ENCODE measurements around the gene PCSK5.
"Not testable (repeated sequence)": the region's sequence is repeated elsewhere in the genome, so short reads cannot be mapped to it uniquely, and the experiment has no call there.

Gene PCSK5

GRCh38 chr9:75890472-75891276 is at the start of gene PCSK5:
PCSK5 (plus strand) TSS chr9:75890673; CDS start chr9:75891182, 509 bp downstream.
- peak; percentile 81 for DNase-seq

- no peak for DNase-seq
These were observed 46.2 kb upstream of the PCSK5 start for GRCh38 chr9:75844321-75844720.

- DNase-seq = no peak
These were observed 44.7 kb upstream of the PCSK5 start for GRCh38 chr9:75845806-75846205.

GRCh38 chr9:75847085-75847484 is 43.4 kb upstream of the PCSK5 start:
- no peak for DNase-seq

- DNase-seq = no peak
These were observed 39.8 kb upstream of the PCSK5 start for GRCh38 chr9:75850459-75851200.

GRCh38 chr9:75851917-75852316 is 38.6 kb upstream of the PCSK5 start:
- DNase-seq = no peak

- DNase-seq = no peak
These were observed 37.7 kb upstream of the PCSK5 start for GRCh38 chr9:75852746-75853145.

GRCh38 chr9:75855509-75855908 is 35.0 kb upstream of the PCSK5 start:
- no peak for DNase-seq

GRCh38 chr9:75858497-75859092 is 31.9 kb upstream of the PCSK5 start:
- DNase-seq = no peak

GRCh38 chr9:75864266-75864665 is 26.2 kb upstream of the PCSK5 start:
- DNase-seq = no peak

GRCh38 chr9:75866273-75866871 is 24.1 kb upstream of the PCSK5 start:
- DNase-seq = peak; percentile 26

GRCh38 chr9:75868526-75868925 is 21.9 kb upstream of the PCSK5 start:
- DNase-seq = not testable (repeated sequence)

GRCh38 chr9:75869236-75869635 is 21.2 kb upstream of the PCSK5 start:
- no peak for DNase-seq

- DNase-seq = no peak
These were observed 20.0 kb upstream of the PCSK5 start for GRCh38 chr9:75870450-75870849.

- no peak for DNase-seq
These were observed 18.8 kb upstream of the PCSK5 start for GRCh38 chr9:75871624-75872023.

GRCh38 chr9:75873712-75874111 is 16.8 kb upstream of the PCSK5 start:
- no peak for DNase-seq

- DNase-seq = no peak
These were observed 13.4 kb upstream of the PCSK5 start for GRCh38 chr9:75876999-75877640.

GRCh38 chr9:75878488-75878860 is 12.0 kb upstream of the PCSK5 start:
- no peak for DNase-seq

GRCh38 chr9:75880618-75881017 is 9.9 kb upstream of the PCSK5 start:
- DNase-seq = no peak

GRCh38 chr9:75881761-75882160 is 8.7 kb upstream of the PCSK5 start:
- DNase-seq = no peak

GRCh38 chr9:75885652-75886051 is 4.8 kb upstream of the PCSK5 start:
- DNase-seq = no peak

- no peak for DNase-seq
These were observed 896 bp upstream of the PCSK5 start for GRCh38 chr9:75889577-75889976.

- DNase-seq = no peak
These were observed 449 bp upstream of the PCSK5 start for GRCh38 chr9:75889977-75890471.
